ENCODE results near the gene MCRIP1.

The MCRIP1 gene

GRCh38 chr17:81821603-81822311 is 11.3 kb downstream of the MCRIP1 start:
- no peak for DNase-seq (ENCODE audit: low read depth in 2 of 2, low spot score in 1 of 2)

- no peak for DNase-seq (ENCODE audit: low read depth in 2 of 2, low spot score in 1 of 2)
Measured at GRCh38 chr17:81821147-81821546, 11.9 kb downstream of the MCRIP1 start.

GRCh38 chr17:81819708-81820107 is 13.4 kb downstream of the MCRIP1 start:
- DNase-seq (ENCODE audit: low read depth in 2 of 2, low spot score in 1 of 2) = no peak

GRCh38 chr17:81817758-81818147 is 15.3 kb downstream of the MCRIP1 start:
- no peak for DNase-seq (ENCODE audit: low read depth in 2 of 2, low spot score in 1 of 2)

GRCh38 chr17:81815646-81815986 is 17.5 kb downstream of the MCRIP1 start:
- DNase-seq (ENCODE audit: low read depth in 2 of 2, low spot score in 1 of 2) = no peak

GRCh38 chr17:81814748-81815645 is 18.1 kb downstream of the MCRIP1 start:
- no peak for DNase-seq (ENCODE audit: low read depth in 2 of 2, low spot score in 1 of 2)

GRCh38 chr17:81813861-81814683 is 19.0 kb downstream of the MCRIP1 start:
- DNase-seq (ENCODE audit: low read depth in 2 of 2, low spot score in 1 of 2) = no peak

GRCh38 chr17:81813371-81813684 is 19.8 kb downstream of the MCRIP1 start:
- no peak for DNase-seq (ENCODE audit: low read depth in 2 of 2, low spot score in 1 of 2)

- no peak for DNase-seq (ENCODE audit: low read depth in 2 of 2, low spot score in 1 of 2)
Measured at GRCh38 chr17:81812571-81813370, 20.3 kb downstream of the MCRIP1 start.

- no peak for DNase-seq (ENCODE audit: low read depth in 2 of 2, low spot score in 1 of 2)
Measured at GRCh38 chr17:81811705-81812570, 21.2 kb downstream of the MCRIP1 start.

GRCh38 chr17:81810892-81811704 is 22.0 kb downstream of the MCRIP1 start:
- no peak for DNase-seq (ENCODE audit: low read depth in 2 of 2, low spot score in 1 of 2)

- DNase-seq (ENCODE audit: low read depth in 2 of 2, low spot score in 1 of 2) = no peak
Measured at GRCh38 chr17:81810476-81810875, 22.6 kb downstream of the MCRIP1 start.

GRCh38 chr17:81809556-81809998 is 23.5 kb downstream of the MCRIP1 start:
- DNase-seq (ENCODE audit: low read depth in 2 of 2, low spot score in 1 of 2) = no peak

- DNase-seq (ENCODE audit: low read depth in 2 of 2, low spot score in 1 of 2) = no peak
Measured at GRCh38 chr17:81808778-81809555, 24.1 kb downstream of the MCRIP1 start.

- no peak for DNase-seq (ENCODE audit: low read depth in 2 of 2, low spot score in 1 of 2)
Measured at GRCh38 chr17:81807839-81808238, 25.3 kb downstream of the MCRIP1 start.

- DNase-seq (ENCODE audit: low read depth in 2 of 2, low spot score in 1 of 2) = no peak
Measured at GRCh38 chr17:81807210-81807719, 25.8 kb downstream of the MCRIP1 start.

- no peak for DNase-seq (ENCODE audit: low read depth in 2 of 2, low spot score in 1 of 2)
Measured at GRCh38 chr17:81806461-81807209, 26.5 kb downstream of the MCRIP1 start.
